Transverse colon (tissue), 4 donors: ENCODE measurements around the gene SCN5A. TPM values are rescaled to one million over a fixed set of nuclear protein-coding genes. Genes with fewer than 3 reads are reported as not detected.
A peak's percentile ranks its signal among the peaks of the same experiment; 100 is the strongest.

Experiments used
- DNase-seq: peaks from one replicate; pipeline ENCODE4 v3.0.0-alpha.2; 2019
- H3K27ac ChIP-seq, 4 donors: fragments of 200-600 bp; sonication (generic); 2 replicates each; pipeline ENCODE4 v1.5.1; 2016 to 2018; ENCODE audit warnings: inconsistent platforms in 4 of 4
- H3K27me3 ChIP-seq: fragments of 200-600 bp; sonication (generic); 2 replicates; pipeline ENCODE4 v1.5.1; 2017; ENCODE audit warnings: inconsistent platforms
- H3K36me3 ChIP-seq, 4 donors: fragments of 200-600 bp; sonication (generic); 2 replicates each; pipeline ENCODE4 v1.5.1; 2017 to 2019; ENCODE audit warnings: inconsistent platforms in 4 of 4
- H3K4me1 ChIP-seq, 4 donors: fragments of 200-600 bp; sonication (generic); 2 replicates each; pipeline ENCODE4 v1.5.1; 2017 to 2020; ENCODE audit warnings: inconsistent platforms in 4 of 4
- H3K4me3 ChIP-seq, 4 donors: fragments of 200-600 bp; sonication (generic); 1 replicate in 1 of 4; 2 replicates in 3 of 4; pipeline versions ENCODE4 v1.5.1 to v1.6.1; 2017 to 2019; ENCODE audit warnings: inconsistent platforms in 4 of 4
- H3K9me3 ChIP-seq, 2 donors: fragments of 200-600 bp; sonication (generic); 2 replicates each; pipeline ENCODE4 v1.5.1; 2017 to 2019; ENCODE audit warnings: inconsistent platforms in 2 of 2
- EP300 ChIP-seq: sonication (generic); formaldehyde crosslinking; IDR thresholded peaks from one replicate; pipeline ENCODE4 v1.6.1; 2017; ENCODE audit warnings: antibody characterized with exemption, low read depth
- POLR2A ChIP-seq: fragments of 450-650 bp; IDR thresholded peaks from one replicate; pipeline ENCODE4 v1.6.1; 2016; ENCODE audit warnings: antibody characterized with exemption, mild to moderate bottlenecking, moderate library complexity
- POLR2AphosphoS5 ChIP-seq, 3 donors: sonication (generic); formaldehyde crosslinking; IDR thresholded peaks; one replicate each; pipeline ENCODE4 v1.6.1; 2016; ENCODE audit warnings: antibody characterized with exemption in 3 of 3
- WGBS, 2 donors: methylation state at CpG; one replicate each; pipeline ENCODE4 v1.1.5; 2018; ENCODE audit warnings: low coverage in 1 of 2; 5-methylcytosine and 5-hydroxymethylcytosine counted together
- in situ Hi-C, 4 donors: fragments of 200-750 bp; cut with MboI; loops; one replicate each; pipeline versions ENCODE4 v1.15.0 to v1.15.1; 2017; ENCODE audit warnings: low sequenced_read_pairs in 3 of 4, low pct_ligation_motif_present in 1 of 4, low pct_unique_long_range_greater_than_20kb in 1 of 4
- intact Hi-C: fragments of 100-400 bp; cut with DNase I; formaldehyde crosslinking; loops from one replicate; pipeline ENCODE4 v1.15.1; 2023; ENCODE audit warnings: low total_unique reads
- total RNA-seq, 4 donors: library from RNA; depleted of rRNA; stranded (reverse); fragments of >200 nt; gene quantifications; one replicate each; pipeline ENCODE4 v1.1.0, GENCODE V29; 2016
- TF ChIP-seq, protein P1 (sequence below), 5 experiments: fragments of 200-600 bp in 3 of 5; fragments of 450-650 bp in 2 of 5; sonication (generic) in 3 of 5; IDR thresholded peaks; 1 replicate in 2 of 5; 2 replicates in 3 of 5; pipeline ENCODE4 v1.5.1; 2016 to 2017; ENCODE audit warnings: antibody characterized with exemption in 5 of 5, inconsistent platforms in 3 of 5, mild to moderate bottlenecking in 2 of 5, moderate library complexity in 1 of 5

Gene SCN5A
- total RNA-seq, 4 donors from 2014 or later, result 0.16 to 0.27 TPM; not detected in 2

DNA sequence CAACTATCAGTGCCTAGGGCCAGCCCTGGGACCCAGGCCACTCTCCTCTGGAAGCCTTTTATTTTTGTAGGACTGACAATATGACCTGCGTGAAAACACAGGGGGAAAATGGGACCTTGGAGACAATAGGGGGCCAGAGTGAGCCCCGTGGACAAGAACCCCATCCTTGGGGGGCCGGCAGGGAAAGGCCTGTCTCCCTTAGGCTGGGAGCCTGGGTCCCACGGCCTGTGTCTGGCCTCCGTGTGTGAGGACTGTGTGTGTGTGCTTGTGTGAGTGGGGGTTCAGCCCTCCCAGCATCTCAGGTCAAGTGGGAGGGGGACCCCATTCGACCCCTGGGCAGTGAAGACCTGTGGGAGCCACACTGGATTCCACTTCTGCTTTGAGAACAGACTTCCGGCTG lies 100.0 kb downstream of the SCN5A start:
- DNase-seq, result no peak
- in situ Hi-C loops, result loop anchor here in 1 of 4 donors (25.0 kb wide), 1 partner anchor 463 kb away; no protein-coding TSS in a partner anchor
- 83 to 100% methylated on average over 2 to 7 of the region's 7 CpGs for WGBS, 2 donors
- Histone ChIP-seq H3K4me1 (no peaks in the 10 kb centered on the region), H3K36me3 (no peaks in the 10 kb centered on the region), H3K9me3 (no peaks in the 10 kb centered on the region), H3K4me3 (no peak overlapping the region), H3K27ac (no peak overlapping the region), H3K27me3 (no peaks in the 10 kb centered on the region)
- TF ChIP-seq POLR2AphosphoS5 (IDR thresholded peaks at IDR 0.05) (no peak), POLR2A (no peak), EP300 (no peak)
- TF ChIP-seq, protein P1, sequence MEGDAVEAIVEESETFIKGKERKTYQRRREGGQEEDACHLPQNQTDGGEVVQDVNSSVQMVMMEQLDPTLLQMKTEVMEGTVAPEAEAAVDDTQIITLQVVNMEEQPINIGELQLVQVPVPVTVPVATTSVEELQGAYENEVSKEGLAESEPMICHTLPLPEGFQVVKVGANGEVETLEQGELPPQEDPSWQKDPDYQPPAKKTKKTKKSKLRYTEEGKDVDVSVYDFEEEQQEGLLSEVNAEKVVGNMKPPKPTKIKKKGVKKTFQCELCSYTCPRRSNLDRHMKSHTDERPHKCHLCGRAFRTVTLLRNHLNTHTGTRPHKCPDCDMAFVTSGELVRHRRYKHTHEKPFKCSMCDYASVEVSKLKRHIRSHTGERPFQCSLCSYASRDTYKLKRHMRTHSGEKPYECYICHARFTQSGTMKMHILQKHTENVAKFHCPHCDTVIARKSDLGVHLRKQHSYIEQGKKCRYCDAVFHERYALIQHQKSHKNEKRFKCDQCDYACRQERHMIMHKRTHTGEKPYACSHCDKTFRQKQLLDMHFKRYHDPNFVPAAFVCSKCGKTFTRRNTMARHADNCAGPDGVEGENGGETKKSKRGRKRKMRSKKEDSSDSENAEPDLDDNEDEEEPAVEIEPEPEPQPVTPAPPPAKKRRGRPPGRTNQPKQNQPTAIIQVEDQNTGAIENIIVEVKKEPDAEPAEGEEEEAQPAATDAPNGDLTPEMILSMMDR (IDR thresholded peaks at IDR 0.05), result no peak
- intact Hi-C loops, result no loop called here

DNA sequence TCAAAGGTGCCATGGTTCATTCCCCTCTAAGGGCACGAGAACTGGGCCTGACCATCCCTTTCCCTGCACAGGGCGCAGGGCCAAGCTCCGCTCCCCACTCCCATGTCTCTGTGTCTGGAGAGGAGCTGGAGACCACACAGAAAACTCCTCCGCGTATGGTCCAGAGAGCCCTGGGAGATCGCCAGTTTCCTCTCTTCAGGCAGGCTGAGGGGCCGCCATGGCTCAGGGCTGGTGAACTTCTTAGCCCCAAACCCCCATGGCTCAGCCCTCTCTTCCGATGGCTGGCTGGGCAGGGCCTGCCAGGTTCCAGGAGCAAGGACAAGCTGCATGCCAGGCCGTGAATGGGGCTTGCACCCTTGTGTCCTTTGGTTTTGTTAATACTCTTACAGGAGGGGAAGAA lies 100.4 kb downstream of the SCN5A start:
- Histone ChIP-seq H3K36me3 (no peaks in the 10 kb centered on the region), H3K9me3 (no peaks in the 10 kb centered on the region), H3K4me1 (no peaks in the 10 kb centered on the region), H3K4me3 (no peak overlapping the region), H3K27ac (no peak overlapping the region), H3K27me3 (no peaks in the 10 kb centered on the region)
- 80% methylated on average over 9 of the region's 9 CpGs; no CpG with 5 or more reads in 1 of the 2 donors for WGBS, 2 donors
- in situ Hi-C loops (loop anchor here in 1 of 4 donors (25.0 kb wide), 1 partner anchor 463 kb away; no protein-coding TSS in a partner anchor), intact Hi-C loops (no loop called here)
- TF ChIP-seq EP300 (no peak), POLR2AphosphoS5 (IDR thresholded peaks at IDR 0.05) (no peak), POLR2A (no peak)
- TF ChIP-seq, protein P1 (IDR thresholded peaks at IDR 0.05), result no peak
- peak; percentile 2 for DNase-seq

DNA sequence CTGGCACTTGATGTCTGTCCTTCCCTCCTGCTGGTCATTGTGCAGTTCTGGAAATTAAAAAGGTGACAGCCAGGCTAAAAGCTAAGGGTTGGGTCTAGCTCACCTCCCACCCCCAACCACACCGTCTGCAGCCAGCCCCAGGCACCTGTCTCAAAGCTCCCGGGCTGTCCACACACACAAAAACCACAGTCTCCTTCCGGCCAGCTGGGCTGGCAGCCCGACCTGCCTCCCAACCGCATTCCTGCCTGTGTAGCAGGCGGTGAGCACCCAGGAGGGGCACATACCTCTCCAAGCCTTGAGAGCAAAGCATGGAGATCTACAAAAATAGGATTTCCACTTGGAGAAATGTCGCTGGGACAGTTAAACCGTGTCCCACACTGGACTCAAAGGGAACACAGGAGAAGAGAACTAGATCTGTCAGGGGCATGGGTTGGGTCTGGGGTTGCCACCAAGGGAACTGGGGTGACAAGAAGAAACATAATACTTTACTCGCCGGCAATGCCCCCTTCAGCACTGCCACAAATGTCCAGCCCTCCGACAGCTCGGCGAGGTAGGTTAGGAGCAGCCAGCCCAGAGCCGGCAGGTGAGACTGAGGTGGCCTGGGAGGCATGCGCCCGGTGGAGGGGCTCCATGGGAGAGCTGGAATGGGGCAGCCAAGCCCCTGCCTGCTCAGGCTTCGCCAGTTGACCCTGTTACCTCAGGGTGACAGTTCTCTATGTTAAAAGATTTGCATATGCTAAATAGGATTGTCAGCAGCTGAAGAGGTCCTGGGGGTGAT lies 101.1 kb downstream of the SCN5A start:
- H3K4me1 ChIP-seq, result no peaks in the 10 kb centered on the region
- in situ Hi-C loops (loop anchor here in 1 of 4 donors (25.0 kb wide), 1 partner anchor 464 kb away; no protein-coding TSS in a partner anchor), intact Hi-C loops (no loop called here)
- WGBS, 2 donors, result 69% methylated on average over 16 of the region's 17 CpGs; no CpG with 5 or more reads in 1 of the 2 donors
- H3K27ac ChIP-seq, result no peak overlapping the region
- no peaks in the 10 kb centered on the region for H3K36me3 ChIP-seq
- H3K27me3 ChIP-seq, result no peaks in the 10 kb centered on the region
- no peak overlapping the region for H3K4me3 ChIP-seq
- peak; percentile 2 for DNase-seq
- no peaks in the 10 kb centered on the region for H3K9me3 ChIP-seq
- TF ChIP-seq, protein P1 (IDR thresholded peaks at IDR 0.05), result no peak
- no peak for TF ChIP-seq POLR2A

DNA sequence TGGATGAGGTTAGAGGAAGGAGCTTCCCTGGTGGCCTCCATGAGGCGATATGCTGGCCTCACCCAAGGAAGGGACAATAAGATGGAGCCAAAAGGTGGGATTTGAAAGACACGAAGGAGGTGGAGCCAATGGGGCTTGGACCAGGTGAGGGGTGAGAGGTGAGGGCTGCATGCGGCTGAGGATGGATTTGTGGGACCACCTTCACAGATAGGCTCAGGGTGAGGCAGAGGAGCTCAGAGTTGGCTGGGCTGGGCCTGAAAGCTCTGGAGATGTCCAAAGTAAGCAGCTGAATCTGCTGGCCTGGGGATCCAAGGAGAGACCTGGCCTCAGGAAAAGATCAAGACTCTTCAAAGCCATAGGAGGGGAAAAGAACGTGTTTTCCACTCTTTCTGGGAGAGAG lies 103.5 kb downstream of the SCN5A start:
- Histone ChIP-seq H3K9me3 (no peaks in the 10 kb centered on the region), H3K27ac (no peak overlapping the region), H3K27me3 (no peaks in the 10 kb centered on the region), H3K4me1 (no peaks in the 10 kb centered on the region), H3K4me3 (no peak overlapping the region), H3K36me3 (no peaks in the 10 kb centered on the region)
- intact Hi-C loops, result no loop called here
- in situ Hi-C loops, result loop anchor here in 1 of 4 donors (25.0 kb wide), 1 partner anchor 466 kb away; no protein-coding TSS in a partner anchor
- TF ChIP-seq EP300 (no peak), POLR2AphosphoS5 (IDR thresholded peaks at IDR 0.05) (no peak), POLR2A (no peak)
- TF ChIP-seq, protein P1 (IDR thresholded peaks at IDR 0.05), result no peak
- WGBS, 2 donors, result 72 to 90% methylated on average over 4 of the region's 4 CpGs
- peak; percentile 1 for DNase-seq
